ENCODE measurements around the gene TMEM45A. TPM values are rescaled to one million over a fixed set of nuclear protein-coding genes. Genes with fewer than 3 reads are reported as not detected.

The TMEM45A gene
- total RNA-seq, 1 experiment from 2014 or later: 10.1 TPM

DNA sequence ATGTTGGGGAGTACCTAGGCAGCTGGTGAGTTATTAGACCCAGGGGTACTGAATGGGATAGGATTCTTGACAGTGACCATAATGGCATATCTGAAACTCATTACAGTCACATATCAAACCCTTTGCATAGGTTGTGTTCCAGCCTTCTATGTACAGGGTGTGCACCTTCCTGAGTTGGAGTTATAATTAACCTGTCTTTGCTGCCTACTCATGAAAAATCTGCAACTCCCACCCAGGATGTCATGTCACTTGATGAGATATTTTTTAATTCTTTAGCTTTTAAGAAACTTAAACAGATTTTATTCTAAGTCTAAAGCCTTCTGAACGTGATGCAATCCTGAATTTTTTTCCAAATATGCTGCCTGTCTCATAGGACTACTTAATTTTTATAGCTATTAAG, 95.8 kb downstream of the TMEM45A start:
- no peak overlapping the region for H3K18ac ChIP-seq (ENCODE audit: insufficient read length, low read depth, low read length)
- no peak overlapping the region for H3K27ac ChIP-seq (ENCODE audit: insufficient read length, low read depth, low read length)
- H2BK12ac ChIP-seq (ENCODE audit: insufficient read length, low read depth, low read length): no peak overlapping the region
- H3K9me3 Mint-ChIP-seq: peaks cover 22 to 24% of the 10 kb centered on the region in 2 experiments
- no peak overlapping the region for H3K14ac ChIP-seq (ENCODE audit: insufficient read depth, low read length)
- WGBS (ENCODE audit: extremely low coverage, insufficient read length, low lambda C conversion rate): no CpG with 5 or more reads among the region's 1 CpG
- H3K36me3 Mint-ChIP-seq (ENCODE audit: insufficient read depth in 1 of 3, low read depth in 3 of 3): peaks cover 9 to 18% (median 14%) of the 10 kb centered on the region in 3 experiments
- no peak overlapping the region for H2BK5ac ChIP-seq (ENCODE audit: insufficient read length, low read length)
- H3K79me2 ChIP-seq (ENCODE audit: insufficient read depth, low read length): no peaks in the 10 kb centered on the region
- H3K79me1 ChIP-seq (ENCODE audit: insufficient read depth, low read depth, low read length, poor library complexity, severe bottlenecking): no peaks in the 10 kb centered on the region
- no peak overlapping the region for H3K4ac ChIP-seq (ENCODE audit: low read depth, low read length)
- no peak overlapping the region for H3K23ac ChIP-seq (ENCODE audit: insufficient read length, low read depth, low read length)
- H4K5ac ChIP-seq (ENCODE audit: insufficient read length, low read depth, low read length): no peak overlapping the region
- H4K20me1 ChIP-seq (ENCODE audit: control insufficient read depth, insufficient read depth, insufficient read length): no peaks in the 10 kb centered on the region
- no peak overlapping the region for H2AK5ac ChIP-seq (ENCODE audit: insufficient read length, low read length)
- H3K27ac Mint-ChIP-seq: no peak overlapping the region
- no peak overlapping the region for H3K9ac ChIP-seq (ENCODE audit: extremely low read depth, insufficient read length, low read length)
- TF ChIP-seq, protein P1, sequence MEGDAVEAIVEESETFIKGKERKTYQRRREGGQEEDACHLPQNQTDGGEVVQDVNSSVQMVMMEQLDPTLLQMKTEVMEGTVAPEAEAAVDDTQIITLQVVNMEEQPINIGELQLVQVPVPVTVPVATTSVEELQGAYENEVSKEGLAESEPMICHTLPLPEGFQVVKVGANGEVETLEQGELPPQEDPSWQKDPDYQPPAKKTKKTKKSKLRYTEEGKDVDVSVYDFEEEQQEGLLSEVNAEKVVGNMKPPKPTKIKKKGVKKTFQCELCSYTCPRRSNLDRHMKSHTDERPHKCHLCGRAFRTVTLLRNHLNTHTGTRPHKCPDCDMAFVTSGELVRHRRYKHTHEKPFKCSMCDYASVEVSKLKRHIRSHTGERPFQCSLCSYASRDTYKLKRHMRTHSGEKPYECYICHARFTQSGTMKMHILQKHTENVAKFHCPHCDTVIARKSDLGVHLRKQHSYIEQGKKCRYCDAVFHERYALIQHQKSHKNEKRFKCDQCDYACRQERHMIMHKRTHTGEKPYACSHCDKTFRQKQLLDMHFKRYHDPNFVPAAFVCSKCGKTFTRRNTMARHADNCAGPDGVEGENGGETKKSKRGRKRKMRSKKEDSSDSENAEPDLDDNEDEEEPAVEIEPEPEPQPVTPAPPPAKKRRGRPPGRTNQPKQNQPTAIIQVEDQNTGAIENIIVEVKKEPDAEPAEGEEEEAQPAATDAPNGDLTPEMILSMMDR (conservative IDR thresholded peaks at IDR 0.05): no peak
- no peak overlapping the region for H4K91ac ChIP-seq (ENCODE audit: insufficient read length, low read depth, low read length)
- no peak for DNase-seq
- H2BK120ac ChIP-seq (ENCODE audit: low read depth, low read length, poor library complexity, severe bottlenecking): no peak overlapping the region
- H3K9me3 ChIP-seq (ENCODE audit: control insufficient read depth, low read depth, low read length): no peaks in the 10 kb centered on the region
- no peak overlapping the region for H2AFZ ChIP-seq (ENCODE audit: low read length)
- no peak overlapping the region for H4K8ac ChIP-seq (replicated peaks; ENCODE audit: insufficient read length, low read depth, low read length)
- no peaks in the 10 kb centered on the region for H3K27me3 Mint-ChIP-seq (ENCODE audit: low read depth)
- H3K27me3 ChIP-seq (ENCODE audit: insufficient read depth, low read length): no peaks in the 10 kb centered on the region
- H3K4me1 ChIP-seq (ENCODE audit: insufficient read depth, low read length): no peaks in the 10 kb centered on the region
- no peak overlapping the region for H3T11ph ChIP-seq (ENCODE audit: low read length)
- no peak overlapping the region for H3K4me3 Mint-ChIP-seq
- H2BK20ac ChIP-seq (ENCODE audit: low read depth, low read length, poor library complexity, severe bottlenecking): no peak overlapping the region
- no peak overlapping the region for H3K56ac ChIP-seq (ENCODE audit: insufficient read length, low read depth, low read length)
- no peak overlapping the region for H2BK15ac ChIP-seq (ENCODE audit: low read depth, low read length)
- H3K4me1 Mint-ChIP-seq: peaks cover 3 to 4% of the 10 kb centered on the region in 2 experiments; a peak in 1 of 4 replicates
- H3K23me2 ChIP-seq (ENCODE audit: insufficient read length, low read depth, low read length, poor library complexity, severe bottlenecking): no peaks in the 10 kb centered on the region
- no peak overlapping the region for H3K4me2 ChIP-seq (ENCODE audit: insufficient read depth, insufficient read length, low read length)
